ENCODE measurements around the gene TDRD7. TPM values are rescaled to one million over a fixed set of nuclear protein-coding genes. Genes with fewer than 3 reads are reported as not detected.

Gene TDRD7
- total RNA-seq, 1 donor from 2014 or later, result 10.6 TPM

DNA sequence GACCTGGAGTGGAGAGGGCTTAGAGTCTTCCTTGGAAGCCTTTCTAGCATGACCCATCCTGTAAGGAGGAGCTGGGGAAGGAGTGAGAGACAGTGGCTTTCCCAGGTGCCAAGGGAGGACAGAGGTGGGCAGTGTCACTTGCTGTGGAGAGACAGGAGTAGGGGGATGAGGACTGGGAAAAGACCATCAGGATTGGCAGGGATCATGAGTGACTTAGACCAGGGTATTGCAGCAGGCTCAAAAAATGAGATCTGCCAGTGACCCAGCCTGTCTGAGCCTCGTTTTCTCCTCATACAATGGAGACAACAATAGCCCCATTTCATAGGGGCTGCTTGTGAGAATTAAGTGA is 91.9 kb downstream of the TDRD7 start:
- intact Hi-C loops (cut with micrococcal nuclease), result loop anchor here (10.0 kb wide), 1 partner anchor 629 kb away; no protein-coding TSS in a partner anchor

DNA sequence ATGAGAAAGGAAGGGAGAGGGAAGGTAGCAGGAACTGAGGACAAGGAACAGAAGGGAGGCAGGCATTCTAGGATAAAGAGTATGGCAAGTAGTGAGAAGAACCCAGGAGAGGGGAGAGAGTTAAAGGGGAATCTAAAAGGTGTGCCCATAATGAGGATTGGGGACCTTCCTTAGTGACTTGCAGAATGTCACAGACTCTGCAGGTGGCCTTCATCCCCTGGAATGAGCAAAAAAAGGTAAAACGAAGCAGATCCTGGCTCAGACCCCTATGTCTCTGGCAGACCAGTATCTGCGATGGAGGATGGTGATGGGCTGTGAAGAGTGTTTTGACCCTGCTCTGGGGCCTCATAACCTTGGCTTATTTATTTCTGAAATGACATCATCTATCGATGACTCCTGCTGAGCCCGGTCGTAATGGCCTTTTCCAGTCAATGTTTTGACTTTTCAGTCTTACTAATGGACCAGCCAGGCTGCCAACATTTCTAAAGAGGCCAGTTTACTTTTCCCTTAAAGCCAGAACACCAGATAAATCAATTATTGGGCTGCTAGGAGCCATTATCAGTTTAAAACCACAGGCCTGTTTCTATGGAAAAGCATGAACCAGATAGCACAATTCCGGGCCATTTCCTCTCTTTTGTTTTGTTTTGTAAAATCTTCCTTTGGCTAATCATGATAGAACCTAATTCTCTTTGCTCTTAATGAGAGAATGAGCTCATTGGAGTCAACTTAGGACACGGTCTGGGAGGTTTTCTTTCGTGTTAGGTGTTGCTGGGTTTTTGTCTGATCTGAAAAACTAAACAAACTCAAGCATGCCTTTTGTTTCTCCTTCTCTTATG is 92.7 kb downstream of the TDRD7 start:
- intact Hi-C loops (cut with micrococcal nuclease), result loop anchor here (10.0 kb wide), 1 partner anchor 630 kb away; no protein-coding TSS in a partner anchor

DNA sequence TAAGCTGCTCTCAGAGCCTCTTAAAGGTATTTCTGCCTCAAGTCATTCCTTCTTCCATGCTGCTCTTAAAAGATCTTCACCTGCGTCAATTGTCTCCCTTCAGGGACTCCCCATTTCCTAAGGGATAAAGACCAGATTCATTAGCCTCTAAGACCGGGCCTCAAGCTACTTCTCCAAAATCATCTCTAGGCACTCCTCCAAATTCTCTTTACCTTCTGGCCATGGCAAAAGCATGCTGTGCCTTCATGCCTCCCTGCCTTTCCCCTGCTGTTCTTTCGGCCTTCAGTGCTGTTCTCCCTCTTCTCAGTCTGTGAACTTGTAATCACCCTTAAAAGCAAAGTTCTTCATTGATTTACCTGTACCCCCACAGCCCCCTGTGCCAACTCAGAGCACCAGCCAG is 93.9 kb downstream of the TDRD7 start:
- intact Hi-C loops (cut with micrococcal nuclease), result loop anchor here (10.0 kb wide), 1 partner anchor 631 kb away; no protein-coding TSS in a partner anchor

DNA sequence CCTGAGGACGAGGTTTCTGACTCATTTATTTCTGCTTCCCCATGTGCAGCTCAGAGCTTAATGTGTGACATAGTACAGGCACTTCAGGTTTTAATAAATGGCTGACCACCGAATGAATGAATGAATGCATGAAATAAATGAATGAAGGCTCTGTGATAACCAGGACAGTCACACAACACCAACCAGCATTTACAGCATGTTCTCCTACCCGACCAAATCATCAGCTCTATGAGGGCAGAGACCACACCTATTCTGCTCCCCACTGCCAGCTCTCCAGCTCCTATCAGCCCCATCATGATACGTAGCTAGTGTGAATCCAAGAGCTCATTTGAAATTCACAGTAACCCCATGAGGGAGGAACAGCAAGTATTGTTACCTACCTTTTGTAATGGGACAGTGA is 94.4 kb downstream of the TDRD7 start:
- intact Hi-C loops (cut with micrococcal nuclease), result loop anchor here (10.0 kb wide), 1 partner anchor 632 kb away; no protein-coding TSS in a partner anchor

DNA sequence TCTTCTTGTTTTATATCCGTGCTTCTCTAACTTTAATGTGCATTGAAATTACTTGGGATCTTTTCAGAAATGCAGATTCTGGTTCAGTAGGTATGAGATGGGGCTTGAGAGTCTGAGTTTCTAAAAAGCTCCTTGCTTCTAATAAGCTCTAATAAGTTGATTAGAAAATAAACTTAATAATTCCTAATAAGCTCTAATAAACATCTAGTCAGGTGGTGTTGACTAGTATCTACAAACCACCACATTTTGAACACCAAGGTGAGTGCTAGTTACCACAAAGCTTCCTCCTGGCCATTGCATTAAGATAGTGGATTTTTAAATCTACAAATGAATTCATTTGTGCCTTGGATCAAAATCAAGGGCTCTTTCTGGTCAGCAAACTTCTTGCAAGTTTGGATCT is 94.9 kb downstream of the TDRD7 start:
- intact Hi-C loops (cut with micrococcal nuclease), result loop anchor here (10.0 kb wide), 1 partner anchor 632 kb away; no protein-coding TSS in a partner anchor

DNA sequence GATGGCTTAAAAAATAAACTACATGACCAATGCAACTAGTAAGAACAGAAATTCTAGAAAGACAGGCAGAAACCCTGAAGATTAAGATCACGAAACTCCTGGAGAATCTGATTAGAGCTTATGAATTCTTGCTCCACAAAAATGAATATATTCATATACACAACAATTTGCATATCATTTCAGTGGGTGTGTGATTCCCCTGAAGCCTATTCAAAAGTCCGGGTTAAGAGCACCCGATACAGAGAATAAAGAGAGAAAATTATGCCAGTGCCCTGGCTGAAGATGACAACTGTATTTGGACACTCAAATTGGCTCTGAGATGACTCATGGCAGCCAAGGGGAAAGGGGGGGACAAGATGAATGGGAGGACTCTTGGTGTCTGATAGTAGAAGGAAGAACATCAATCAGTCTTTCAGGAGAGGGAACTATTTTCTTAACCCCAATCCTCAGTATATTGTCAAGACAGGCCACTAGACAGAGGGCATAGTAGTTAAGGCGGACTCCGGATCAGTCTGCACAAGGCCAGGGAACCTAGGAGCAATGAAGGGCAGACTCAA is 95.6 kb downstream of the TDRD7 start:
- intact Hi-C loops (cut with micrococcal nuclease), result loop anchor here (10.0 kb wide), 1 partner anchor 633 kb away; no protein-coding TSS in a partner anchor

DNA sequence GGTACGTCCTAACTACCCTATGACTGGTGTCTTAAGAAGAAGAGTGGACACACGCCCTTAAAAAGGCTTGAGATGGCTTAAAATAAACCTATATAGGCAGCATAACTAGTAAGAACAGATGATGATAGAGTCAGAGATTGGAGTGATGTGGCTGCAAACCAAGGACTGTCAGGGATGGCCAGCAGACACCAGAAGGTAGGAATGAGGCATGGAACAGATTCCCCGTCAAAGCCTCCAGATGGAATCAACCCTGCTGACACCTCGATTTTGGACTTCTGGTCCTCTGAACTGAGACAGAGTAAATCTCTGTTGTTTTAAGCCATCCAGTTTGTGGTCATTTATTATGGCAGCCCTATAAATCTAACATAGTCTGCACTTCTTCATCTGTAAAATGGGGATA is 97.0 kb downstream of the TDRD7 start:
- intact Hi-C loops (cut with micrococcal nuclease), result loop anchor here (10.0 kb wide), 1 partner anchor 634 kb away; no protein-coding TSS in a partner anchor

DNA sequence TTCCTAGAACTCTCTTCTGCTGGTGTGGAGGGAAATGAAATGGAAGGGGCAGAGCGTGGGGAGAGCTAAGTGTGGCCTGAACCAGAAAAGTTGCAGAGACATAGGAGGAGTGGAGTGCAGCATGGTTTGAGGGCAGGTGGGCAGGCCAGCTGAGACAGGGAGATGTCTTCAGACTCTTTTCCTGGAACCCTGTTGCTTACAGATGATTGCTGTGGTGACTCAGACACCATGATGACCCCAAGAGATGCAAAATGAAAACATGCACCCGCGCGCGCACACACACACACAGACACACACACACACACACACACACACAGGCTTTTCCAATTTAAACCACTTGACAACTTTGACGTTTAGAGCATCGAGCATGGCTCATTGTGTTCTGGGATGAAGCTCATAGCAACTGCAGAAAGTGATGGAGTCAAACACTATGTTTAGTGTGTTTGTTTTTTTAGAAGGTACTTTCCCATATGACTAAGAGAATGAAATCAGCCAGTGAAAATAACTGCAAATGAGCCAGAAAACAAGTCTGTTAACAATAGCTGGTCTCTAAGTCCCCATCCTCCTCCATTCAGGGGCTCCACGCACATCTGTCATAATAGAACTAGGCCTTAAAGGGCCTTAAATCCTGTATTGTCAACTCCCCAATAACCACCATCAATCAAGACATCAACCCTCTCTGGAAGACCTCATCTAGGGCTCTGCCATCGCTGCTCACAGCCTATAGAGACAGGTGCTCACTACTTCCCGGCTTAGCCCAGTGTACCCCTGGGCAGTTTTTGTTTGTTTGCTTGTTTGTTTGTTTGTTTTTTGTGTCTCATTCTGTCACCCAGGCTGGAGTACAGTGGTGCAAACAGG is 99.1 kb downstream of the TDRD7 start:
- intact Hi-C loops (cut with micrococcal nuclease), result no loop called here

DNA sequence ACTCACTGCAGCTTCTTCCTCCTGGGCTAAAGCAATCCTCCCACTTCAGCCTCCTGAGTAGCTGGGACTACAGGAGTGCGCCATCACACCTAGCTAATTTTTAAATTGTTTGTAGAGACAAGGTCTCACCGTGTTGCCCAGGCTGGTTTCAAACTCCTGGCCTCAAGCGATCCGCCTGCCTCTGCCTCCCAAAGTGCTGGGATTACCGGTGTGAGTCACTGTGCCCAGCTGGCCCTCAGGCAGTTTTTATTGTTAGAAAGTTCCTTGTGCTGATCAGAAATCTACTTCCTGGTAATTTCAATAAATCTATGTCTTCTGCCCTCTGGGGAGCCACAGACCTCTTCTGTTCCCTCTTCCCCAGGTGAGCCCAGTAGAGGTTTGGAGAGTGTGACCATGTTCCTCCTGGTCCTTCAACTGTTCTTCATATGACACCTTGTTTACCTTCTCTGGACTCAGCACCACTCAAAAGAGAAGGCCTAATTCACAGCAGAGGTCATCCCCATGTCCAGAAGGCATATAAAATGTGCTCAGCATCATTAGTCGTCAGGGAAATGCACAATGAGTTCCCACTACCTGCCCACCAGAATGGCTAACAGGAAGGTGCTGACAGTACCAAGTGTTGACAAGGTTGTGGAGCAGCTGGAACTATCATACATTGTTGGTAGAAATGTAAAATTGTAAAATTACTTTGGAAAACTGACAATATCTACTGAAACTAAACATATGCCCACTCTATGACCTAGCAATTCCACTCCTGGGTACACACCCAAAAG is 99.9 kb downstream of the TDRD7 start:
- intact Hi-C loops (cut with micrococcal nuclease), result no loop called here

DNA sequence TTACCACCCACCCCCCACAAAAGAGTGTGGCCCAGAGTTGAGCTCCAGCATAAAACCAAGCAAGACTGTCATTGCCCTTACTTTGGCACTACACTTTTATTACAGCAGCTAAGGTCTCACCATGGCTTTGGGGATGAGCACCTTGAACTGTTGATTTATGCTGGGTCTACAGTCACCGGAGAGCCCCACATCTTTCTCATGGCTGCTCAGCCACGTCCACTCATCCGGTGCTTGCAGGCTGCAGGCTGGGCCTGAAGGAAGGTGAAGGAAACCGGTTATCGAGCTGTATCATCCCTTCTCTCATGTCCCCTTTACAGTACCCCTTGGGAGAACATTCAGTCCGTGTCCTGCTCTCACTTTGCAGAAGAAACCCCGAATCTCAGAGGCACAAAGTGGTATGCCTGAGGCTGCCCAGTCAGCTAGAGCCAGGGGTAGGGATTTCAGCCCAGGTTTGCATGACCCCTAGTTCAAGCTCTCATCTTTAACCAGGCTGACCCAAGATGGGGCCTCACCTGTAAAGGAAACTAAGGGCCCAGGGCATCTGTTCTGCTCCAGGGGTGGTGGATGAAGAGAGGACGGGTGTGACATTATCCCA is 101.2 kb downstream of the TDRD7 start:
- intact Hi-C loops (cut with micrococcal nuclease), result no loop called here

DNA sequence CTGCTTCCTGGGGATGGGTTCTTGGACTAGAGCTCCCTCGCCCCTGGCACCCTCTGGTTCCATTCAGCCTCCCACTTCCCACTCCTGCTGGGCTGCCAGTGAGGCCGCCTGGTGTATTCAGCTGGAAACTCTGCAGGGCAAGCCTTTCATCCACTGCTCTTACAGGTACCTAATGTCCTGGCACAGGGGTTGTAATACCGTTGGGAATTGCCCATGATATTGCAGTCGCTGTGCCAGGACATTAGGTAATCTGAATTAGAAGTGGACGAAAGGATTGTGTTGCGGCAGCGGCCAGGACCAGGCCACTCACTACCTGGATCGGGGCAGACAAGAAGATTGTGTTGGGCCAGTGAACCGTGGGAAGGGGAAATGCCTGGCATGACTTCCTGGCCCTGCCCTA is 102.6 kb downstream of the TDRD7 start:
- intact Hi-C loops (cut with micrococcal nuclease), result no loop called here

DNA sequence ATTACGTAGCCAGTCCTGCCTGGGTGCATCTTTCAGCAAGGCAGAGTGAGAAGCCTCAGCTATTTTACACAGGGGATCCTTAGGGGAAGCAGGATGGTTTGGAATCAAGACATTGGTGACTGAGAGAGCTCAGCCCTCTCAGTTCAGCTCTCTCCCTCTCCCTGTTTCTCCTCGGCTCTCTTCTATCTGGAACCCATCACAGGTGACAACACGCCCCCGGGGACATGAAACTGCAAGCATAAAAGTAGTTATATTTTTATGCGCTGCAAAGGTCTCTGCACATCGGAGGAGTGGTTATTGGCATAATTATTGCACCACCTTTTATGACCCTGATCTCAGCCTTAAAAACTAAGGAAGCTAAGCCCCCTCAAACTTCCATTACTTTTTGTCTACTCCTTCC is 103.8 kb downstream of the TDRD7 start:
- intact Hi-C loops (cut with micrococcal nuclease), result no loop called here

DNA sequence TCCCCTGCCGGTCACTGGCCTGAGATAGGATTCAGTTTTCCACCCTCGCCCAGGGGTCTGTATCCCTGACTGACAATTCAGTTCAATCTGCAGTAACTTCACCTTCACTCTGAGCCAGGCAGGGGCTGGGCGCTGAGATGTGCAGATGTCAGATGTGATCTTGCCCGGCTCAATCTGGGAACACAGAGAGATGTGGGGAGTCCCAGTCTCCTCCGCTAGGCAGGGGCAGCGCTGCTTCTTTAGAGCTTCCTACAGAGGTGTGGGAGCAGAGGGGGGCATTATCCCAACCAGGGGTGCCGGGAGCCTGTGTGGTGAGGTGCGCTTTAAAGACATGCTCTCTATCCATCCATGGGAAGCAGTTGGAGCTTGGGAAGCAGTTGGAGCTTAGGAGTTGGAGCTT is 104.2 kb downstream of the TDRD7 start:
- intact Hi-C loops (cut with micrococcal nuclease), result no loop called here

DNA sequence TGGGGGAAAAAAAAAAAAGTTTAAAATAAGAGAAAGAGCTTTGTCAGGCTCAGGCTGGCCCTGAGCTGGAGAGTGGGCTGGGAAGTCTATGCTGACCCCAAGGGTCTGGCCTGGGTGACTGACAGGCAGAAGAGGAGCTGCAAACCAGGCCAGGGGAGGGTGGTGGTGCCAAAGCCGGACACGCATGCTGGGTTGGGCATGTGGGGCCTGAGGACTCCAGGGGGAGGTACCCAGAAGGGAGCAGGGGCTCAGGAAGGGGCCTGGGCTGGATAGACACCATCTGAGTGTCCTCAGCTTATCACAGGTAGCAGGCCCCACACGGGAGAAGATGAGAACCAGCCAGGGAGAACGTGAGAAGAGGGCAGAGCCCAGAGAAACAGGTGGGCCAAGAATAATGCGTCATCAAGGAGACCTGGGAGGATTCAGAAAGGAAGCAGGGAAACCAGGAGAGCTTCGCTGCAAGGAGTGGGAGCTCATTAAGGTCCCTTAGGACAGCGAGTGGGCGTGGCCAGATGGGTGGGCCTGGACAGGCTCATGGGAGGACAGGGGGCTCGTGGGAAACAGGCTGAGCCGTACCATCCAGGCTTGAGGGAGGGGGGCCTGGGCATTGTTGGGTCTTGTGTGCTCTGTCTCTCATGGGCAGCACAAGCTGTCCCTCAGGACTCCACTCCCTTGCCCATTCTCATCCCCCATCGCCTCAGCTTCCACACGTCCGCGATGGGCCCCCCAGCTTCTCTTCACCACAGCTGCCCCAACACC is 105.6 kb downstream of the TDRD7 start:
- intact Hi-C loops (cut with micrococcal nuclease), result no loop called here

DNA sequence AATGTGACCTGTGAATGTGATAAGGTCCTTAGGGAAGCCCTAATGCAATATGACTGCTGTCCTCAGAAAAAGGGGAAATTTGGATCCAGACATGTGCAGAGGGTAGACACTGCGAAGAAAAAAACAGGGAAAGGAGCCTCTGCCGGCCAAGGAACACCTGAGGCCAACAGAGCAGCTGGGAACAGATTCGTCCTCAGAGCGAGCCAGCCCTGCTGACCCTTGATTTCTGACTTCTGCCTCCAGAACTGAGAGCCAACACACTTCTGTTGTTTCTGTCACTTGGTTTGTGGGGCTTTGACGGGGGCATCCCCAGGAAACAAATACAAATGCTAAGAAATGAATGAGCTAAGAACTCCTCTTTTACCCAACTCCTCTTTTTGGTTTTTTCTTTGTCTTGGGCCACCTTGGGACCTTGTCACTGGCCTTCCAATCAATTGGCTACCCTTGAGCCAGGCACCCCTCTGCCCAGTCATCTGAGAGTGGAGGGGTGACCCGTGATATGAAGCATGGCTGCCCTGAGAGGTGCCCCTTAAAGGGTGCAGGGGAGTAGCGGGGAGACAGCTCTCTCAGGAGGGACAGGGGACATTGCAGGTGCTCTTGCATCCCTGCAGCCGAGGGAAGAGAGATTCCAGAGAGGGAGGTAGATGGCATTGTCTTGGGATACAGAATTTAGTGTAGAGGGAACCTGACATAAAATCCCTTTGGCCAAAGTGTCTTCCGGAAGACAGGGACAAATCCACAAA is 106.4 kb downstream of the TDRD7 start:
- intact Hi-C loops (cut with micrococcal nuclease), result no loop called here

DNA sequence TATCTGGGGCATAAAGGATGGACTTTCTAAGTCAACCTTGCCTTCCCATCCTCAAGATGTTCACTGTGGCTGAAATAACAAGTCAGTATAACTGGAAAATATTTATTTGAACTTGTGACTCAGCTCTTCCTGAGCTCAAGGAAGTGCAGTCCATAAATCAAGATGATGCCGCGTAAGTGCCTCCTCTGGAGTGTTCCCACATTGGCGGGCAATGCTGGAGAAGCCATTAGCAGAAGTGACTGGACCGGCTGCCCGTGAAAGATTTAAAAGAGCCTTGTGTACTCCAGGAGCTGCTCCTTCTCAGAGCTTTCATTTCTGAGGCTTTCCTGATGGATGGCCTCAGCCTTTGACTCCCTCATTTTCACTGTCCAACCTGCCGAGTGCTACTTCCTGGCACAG is 107.0 kb downstream of the TDRD7 start:
- intact Hi-C loops (cut with micrococcal nuclease), result no loop called here

DNA sequence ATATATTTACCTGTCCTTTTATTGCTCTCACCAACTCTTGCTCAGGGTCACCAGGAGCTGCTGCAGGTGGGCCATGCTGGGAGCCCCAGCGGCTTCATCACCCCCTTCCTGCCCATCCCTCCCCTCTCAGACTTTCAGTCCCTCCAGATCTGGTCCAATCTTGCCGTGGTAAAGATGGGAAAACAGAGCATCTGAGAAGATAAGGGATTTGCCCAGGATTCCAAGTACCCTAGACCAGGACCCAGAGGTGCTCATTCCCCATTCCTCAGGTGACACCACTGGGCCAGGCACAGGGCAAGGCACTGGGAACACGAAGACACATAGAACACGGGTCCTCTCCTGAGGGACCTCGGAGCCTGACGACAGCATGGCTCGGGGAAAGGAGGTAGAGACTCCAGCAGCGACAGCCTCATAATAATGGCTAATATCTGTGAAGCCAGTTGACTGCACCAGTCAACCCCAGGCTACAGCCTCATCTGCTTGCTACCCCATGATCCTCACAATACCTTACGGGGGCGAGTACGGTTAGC is 107.6 kb downstream of the TDRD7 start:
- intact Hi-C loops (cut with micrococcal nuclease), result no loop called here

DNA sequence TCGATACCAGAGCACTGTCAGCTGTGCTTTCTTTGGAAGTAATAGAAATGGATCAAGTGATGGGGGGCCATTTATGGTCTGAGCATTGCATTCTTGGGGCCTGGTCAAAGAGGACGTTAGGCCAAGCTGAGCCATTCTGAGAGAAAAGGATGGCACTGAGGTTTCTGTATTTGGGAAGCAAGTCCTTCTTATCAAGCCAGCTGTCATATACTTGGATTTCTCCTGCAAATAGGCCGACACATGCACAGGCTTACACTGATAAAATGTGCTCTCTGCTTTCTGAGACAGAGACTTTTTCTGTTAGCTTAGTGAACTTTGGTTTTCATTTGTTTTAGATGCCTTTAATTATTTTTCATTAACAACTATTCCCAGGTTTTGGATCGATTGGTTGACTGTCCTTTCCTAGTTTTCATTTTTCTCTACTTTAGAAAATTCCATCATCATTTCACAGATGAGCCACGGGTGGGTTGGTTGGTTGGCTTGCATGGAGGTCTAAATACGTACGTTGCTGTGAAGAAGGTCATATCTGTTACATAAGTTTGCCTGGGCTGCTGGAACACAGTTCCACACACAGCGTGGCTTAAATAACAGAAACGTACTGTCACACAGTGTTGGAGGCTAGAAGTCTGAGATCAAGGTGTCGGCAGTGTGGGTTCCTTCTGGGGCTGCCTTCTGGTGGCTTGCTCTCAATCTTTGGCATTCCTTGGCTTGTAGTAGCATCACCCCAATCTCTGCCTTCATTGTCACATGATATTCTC is 109.9 kb downstream of the TDRD7 start:
- intact Hi-C loops (cut with micrococcal nuclease), result no loop called here

Measured in T-helper 2 cell treated with Interferon-gamma antibody and Interleukin-4, amounts not matched to agents 100 ng/mL and 5 ng/mL, for 36 hours (primary cell).